Umbilical cord (tissue), 2 donors: Measurements from ENCODE around the gene KRR1. TPM values are rescaled to one million over a fixed set of nuclear protein-coding genes. Genes with fewer than 3 reads are reported as not detected.

Experiments used
- DNase-seq: peaks from one replicate; pipeline ENCODE4 v3.0.0-alpha.2; 2015; ENCODE audit warnings: low spot score
- total RNA-seq: library from RNA; depleted of rRNA; stranded (reverse); fragments of >200 nt; gene quantifications from one replicate; pipeline ENCODE4 v1.2.3, GENCODE V29; 2014; ENCODE audit warnings: low replicate concordance; ENCODE audit not compliant: insufficient read depth

KRR1 gene
- total RNA-seq = 54.4 TPM

GRCh38 chr12:75511116-75512048 is at the start of gene KRR1:
Gene KRR1, minus strand, starts transcription at chr12:75511609. Its CDS starts 12 bp downstream, at chr12:75511597.
- peak; percentile 100 for DNase-seq

- peak; percentile 57 for DNase-seq
Observed at GRCh38 chr12:75560167-75560566, 48.8 kb upstream of the KRR1 start.

GRCh38 chr12:75558287-75558686 is 46.9 kb upstream of the KRR1 start:
- DNase-seq = no peak

- peak; percentile 92 for DNase-seq
Observed at GRCh38 chr12:75556311-75556899, 45.0 kb upstream of the KRR1 start.

- DNase-seq = no peak
Observed at GRCh38 chr12:75554556-75554880, 43.1 kb upstream of the KRR1 start.

- peak; percentile 60 for DNase-seq
Observed at GRCh38 chr12:75553836-75554555, 42.6 kb upstream of the KRR1 start.

GRCh38 chr12:75553398-75553797 is 42.0 kb upstream of the KRR1 start:
- DNase-seq = no peak

GRCh38 chr12:75551477-75551876 is 40.1 kb upstream of the KRR1 start:
- DNase-seq = no peak

GRCh38 chr12:75550401-75551240 is 39.2 kb upstream of the KRR1 start:
- DNase-seq = peak; percentile 17

- DNase-seq = no peak
Observed at GRCh38 chr12:75549989-75550388, 38.6 kb upstream of the KRR1 start.

- DNase-seq = no peak
Observed at GRCh38 chr12:75548879-75549278, 37.5 kb upstream of the KRR1 start.

GRCh38 chr12:75545636-75546035 is 34.2 kb upstream of the KRR1 start:
- no peak for DNase-seq

GRCh38 chr12:75543529-75543928 is 32.1 kb upstream of the KRR1 start:
- DNase-seq = no peak

GRCh38 chr12:75542942-75543341 is 31.5 kb upstream of the KRR1 start:
- DNase-seq = peak; percentile 24

GRCh38 chr12:75539889-75540288 is 28.5 kb upstream of the KRR1 start:
- no peak for DNase-seq

- no peak for DNase-seq
Observed at GRCh38 chr12:75533239-75533638, 21.8 kb upstream of the KRR1 start.

- DNase-seq = no peak
Observed at GRCh38 chr12:75529826-75530225, 18.4 kb upstream of the KRR1 start.

- no peak for DNase-seq
Observed at GRCh38 chr12:75529316-75529715, 17.9 kb upstream of the KRR1 start.

GRCh38 chr12:75528692-75529091 is 17.3 kb upstream of the KRR1 start:
- DNase-seq = no peak

- DNase-seq = no peak
Observed at GRCh38 chr12:75528272-75528671, 16.9 kb upstream of the KRR1 start.
